Hippocampal formation (tissue), 2 donors: ENCODE measurements around the gene MYLK3.
"Not testable (repeated sequence)": the region's sequence is repeated elsewhere in the genome, so short reads cannot be mapped to it uniquely, and the experiment has no call there.

Source experiments
- DNase-seq, 2 donors: peaks; one replicate each; lab custom pipeline; 2025; lab: John Stamatoyannopoulos, UW

MYLK3 gene

DNA sequence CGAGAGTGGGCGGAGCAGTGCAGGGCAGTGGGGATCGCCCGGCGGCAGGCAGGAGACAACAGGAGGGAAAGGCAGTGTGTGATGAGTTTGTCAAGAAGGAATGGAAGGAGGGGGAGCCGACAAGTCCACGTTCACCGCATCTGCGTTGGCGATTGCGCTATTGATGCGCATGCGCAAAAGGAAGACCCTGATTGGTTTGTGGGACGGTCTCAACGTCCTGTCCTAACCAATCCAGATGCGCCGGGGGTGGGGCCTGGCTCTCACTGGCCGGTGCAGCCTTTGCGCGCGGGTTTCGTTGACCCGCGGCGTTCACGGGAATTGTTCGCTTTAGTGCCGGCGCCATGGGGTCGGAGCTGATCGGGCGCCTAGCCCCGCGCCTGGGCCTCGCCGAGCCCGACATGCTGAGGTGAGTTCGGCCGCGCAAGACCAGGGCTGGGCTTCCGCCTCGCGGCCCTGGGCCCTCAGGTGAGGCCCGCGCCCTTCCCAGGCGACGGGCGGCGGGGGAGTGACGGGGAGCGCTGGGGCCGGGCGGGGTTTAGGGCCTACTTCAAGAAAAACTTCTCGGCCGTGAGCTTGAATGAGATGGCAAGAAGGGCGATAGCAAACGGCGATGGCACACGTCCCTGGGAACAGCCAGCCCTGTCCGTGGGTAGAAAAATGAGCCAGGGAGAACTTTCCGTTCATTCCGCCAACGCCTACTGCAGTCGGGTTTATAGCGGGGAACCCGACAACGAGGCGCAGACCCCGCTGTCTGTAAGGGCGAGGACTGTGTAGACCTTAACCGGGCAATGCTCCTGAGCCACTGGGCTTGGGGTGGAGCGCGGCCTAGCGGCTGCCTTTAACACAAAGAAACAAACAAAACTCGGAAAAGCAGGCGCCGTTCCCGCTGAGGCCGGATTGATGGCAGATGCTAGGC is 58.5 kb downstream of the MYLK3 start, which contains the start of gene ORC6:
ORC6 (plus strand) TSS at position 295 of the 916 bp plus-strand sequence; CDS start at position 342, 47 bp downstream.
- peak; percentile 96 to 97 for DNase-seq

- peak; percentile 98 to 99 for DNase-seq
Observed at GRCh38 chr16:46688654-46689364, 59.3 kb downstream of the MYLK3 start, which contains the start of gene VPS35. Gene VPS35, minus strand, starts transcription at chr16:46689178. Its CDS starts 45 bp downstream, at chr16:46689133.

DNA sequence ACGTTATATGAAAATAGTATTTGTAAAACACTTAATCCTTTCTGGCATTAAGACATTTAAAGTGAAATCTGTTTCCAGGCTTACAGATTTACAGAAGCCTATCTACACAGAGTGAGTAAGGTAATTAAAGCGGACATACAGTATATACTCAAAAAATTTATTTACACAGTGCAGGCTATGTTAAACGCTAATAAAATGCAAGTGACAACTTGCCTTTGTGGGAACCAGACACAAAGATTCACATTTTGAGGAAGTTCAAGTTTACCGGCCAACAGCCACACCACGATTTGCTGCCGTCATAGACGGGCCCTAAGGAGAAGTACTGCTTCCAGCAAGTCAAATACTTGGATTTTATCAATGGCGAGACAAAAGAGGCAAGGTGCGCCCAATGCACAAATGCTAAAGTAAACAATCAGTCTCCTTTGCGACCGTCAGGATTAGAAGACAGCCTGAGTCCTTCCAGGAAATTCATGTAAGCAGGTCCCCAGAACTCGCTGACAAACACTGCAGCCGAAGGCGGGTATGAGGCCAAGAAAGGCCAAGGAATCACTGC is 60.0 kb downstream of the MYLK3 start:
- DNase-seq = peak; percentile 19 to 40

- no peak for DNase-seq
Observed at GRCh38 chr16:46687486-46687885, 60.7 kb downstream of the MYLK3 start.

DNA sequence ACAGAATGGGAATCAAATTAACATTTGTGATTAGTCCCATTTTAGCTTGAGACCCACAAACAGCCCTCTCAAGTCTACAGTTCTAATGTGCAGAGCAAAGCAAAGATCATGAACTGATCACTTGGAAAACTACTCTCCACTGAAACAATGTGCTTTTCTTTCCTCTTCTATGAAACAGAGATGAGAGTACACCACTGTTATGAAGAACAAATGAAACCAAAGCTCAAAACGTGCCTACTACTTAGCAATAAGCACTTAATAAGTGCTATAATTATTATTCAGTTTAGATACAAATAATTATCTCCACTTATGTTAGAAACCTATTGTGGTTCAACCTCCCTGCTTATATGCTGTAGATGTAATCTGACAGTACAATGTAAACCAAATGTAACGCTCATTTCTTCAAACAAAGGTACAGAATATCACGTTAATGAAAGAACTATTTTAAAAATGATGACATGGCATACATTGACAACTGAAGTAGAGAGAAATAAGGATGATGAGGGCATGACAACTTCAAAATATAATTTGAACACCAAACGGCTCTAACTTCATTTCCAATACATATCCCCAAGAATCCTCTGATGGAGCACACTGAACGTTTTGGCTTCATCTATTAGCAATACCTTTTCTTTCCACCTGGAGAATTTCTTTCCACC is 61.2 kb downstream of the MYLK3 start:
- no peak for DNase-seq

DNA sequence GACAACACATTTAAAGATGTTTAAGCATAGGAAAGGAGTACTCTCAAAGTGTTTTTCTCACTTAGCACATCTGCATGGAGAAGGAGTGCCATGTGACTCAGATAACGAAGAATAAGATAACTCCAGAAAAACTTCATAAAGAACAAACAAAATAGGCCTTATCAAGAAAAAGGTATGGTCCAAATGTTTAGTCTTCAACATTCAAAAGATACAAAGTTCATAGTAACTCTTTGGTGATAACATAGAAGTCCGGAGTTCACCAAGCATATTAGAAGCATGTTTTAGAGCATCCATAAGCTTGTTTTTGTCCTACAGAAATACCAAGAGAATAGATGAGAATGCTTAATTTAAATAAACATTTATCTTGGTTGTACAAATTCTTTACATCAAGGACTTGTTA is 66.3 kb downstream of the MYLK3 start:
- not testable (repeated sequence) for DNase-seq

GRCh38 chr16:46677943-46678342 is 70.2 kb downstream of the MYLK3 start:
- DNase-seq = not testable (repeated sequence)

DNA sequence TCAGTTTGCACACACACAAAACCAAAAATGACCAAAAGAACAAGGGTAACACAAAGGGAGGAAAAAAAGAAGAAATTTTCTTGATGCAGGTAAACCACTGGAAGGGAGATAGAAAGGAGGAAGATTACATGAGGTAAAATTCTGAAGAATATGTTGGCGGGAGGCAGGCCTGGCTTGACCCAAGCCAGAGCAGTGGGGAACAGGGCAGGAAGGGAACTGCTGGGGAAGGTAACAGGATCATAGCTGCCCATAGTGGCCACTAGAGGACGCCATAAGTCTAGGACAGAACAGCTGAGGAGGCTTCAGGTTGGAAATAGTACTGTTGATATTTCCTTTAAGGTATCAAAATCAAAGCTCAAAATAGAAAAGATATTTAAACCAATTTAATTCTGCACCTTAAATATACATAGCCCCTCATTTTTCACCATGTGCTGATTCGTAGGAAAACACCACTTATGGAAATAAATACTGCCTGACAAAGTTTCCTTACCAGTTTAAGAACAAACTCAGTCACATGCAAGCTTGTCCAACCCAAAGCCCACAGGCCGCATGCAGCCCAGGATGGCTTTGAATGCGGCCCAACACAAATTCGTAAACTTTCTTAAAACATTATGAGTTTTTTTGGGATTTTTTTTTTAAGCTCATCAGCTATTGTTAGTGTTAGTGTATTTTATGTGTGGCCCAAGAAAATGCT is 74.7 kb downstream of the MYLK3 start:
- DNase-seq = peak in 1 of 2 donors; percentile 9

- DNase-seq = no peak
Observed at GRCh38 chr16:46662123-46662522, 86.0 kb downstream of the MYLK3 start.

GRCh38 chr16:46658925-46659324 is 89.2 kb downstream of the MYLK3 start:
- DNase-seq = peak in 1 of 2 donors; percentile 31
